HL-60 (cell line): ENCODE data around the gene FPGT.

Experiments
- CTCF ChIP-seq: IDR thresholded peaks from one replicate; pipeline ENCODE4 v1.5.1; 2011; ENCODE audit warnings: low read length, control low read depth, inconsistent platforms; ENCODE audit not compliant: insufficient read depth
- GABPA ChIP-seq: IDR thresholded peaks from 2 replicates; pipeline ENCODE4 v1.6.1; 2012; ENCODE audit warnings: low read depth
- POLR2AphosphoS5 ChIP-seq: IDR thresholded peaks from 2 replicates; pipeline ENCODE4 v1.6.1; 2012; ENCODE audit warnings: low read depth
- REST ChIP-seq: IDR thresholded peaks from 2 replicates; pipeline ENCODE4 v1.6.1; 2012; ENCODE audit warnings: low read depth; ENCODE audit not compliant: insufficient replicate concordance
- SPI1 ChIP-seq: IDR thresholded peaks from 2 replicates; pipeline ENCODE4 v1.6.1; 2012; ENCODE audit warnings: low read depth, mild to moderate bottlenecking, borderline replicate concordance

GRCh38 chr1:74247881-74248528, 50.0 kb downstream of the FPGT start:
- TF ChIP-seq POLR2AphosphoS5: no peak
- no peak for TF ChIP-seq CTCF
- no peak for TF ChIP-seq REST
- TF ChIP-seq GABPA: no peak
- no peak for TF ChIP-seq SPI1
